OCI-LY3 (cell line): ENCODE results near the gene VASH2.
"Not testable (repeated sequence)": the region's sequence is repeated elsewhere in the genome, so short reads cannot be mapped to it uniquely, and the experiment has no call there.

ENCODE experiments used
- H2AFZ ChIP-seq: fragments of 200-600, 300-600 bp; shearing (Covaris generic); 2 replicates; pipeline ENCODE4 v1.6.0; 2014; ENCODE audit warnings: antibody characterized with exemption, low read depth, low read length
- H3K27ac ChIP-seq: fragments of 200-600, 300-600 bp; sonication (generic); 2 replicates; pipeline ENCODE4 v1.5.1; 2014; ENCODE audit warnings: mild to moderate bottlenecking, low read length, moderate library complexity, mixed read lengths
- H3K27me3 ChIP-seq: fragments of 200-600, 300-600 bp; sonication (generic); 2 replicates; pipeline ENCODE4 v1.6.1; 2014; ENCODE audit warnings: low read depth, low read length, mixed read lengths
- H3K36me3 ChIP-seq: fragments of 200-600, 300-600 bp; sonication (generic); replicated peaks from 2 replicates; pipeline ENCODE3; 2014; ENCODE audit warnings: low read depth, low read length, mixed read lengths
- H3K4me1 ChIP-seq: fragments of 300-600, 200-600 bp; sonication (generic); 2 replicates; pipeline ENCODE4 v1.6.1; 2014; ENCODE audit warnings: low read length, mixed read lengths
- H3K4me2 ChIP-seq: fragments of 200-600, 300-600 bp; sonication (generic); 2 replicates; pipeline ENCODE4 v1.6.1; 2014; ENCODE audit warnings: low read length, mixed read lengths
- H3K4me3 ChIP-seq: fragments of 300-600, 200-600 bp; sonication (generic); 2 replicates; pipeline ENCODE4 v1.5.1; 2014; ENCODE audit warnings: antibody characterized with exemption, mild to moderate bottlenecking, low read length, moderate library complexity
- H3K79me2 ChIP-seq: fragments of 300-600, 200-600 bp; shearing (Covaris generic); 2 replicates; pipeline ENCODE4 v1.6.1; 2014; ENCODE audit warnings: mild to moderate bottlenecking, low read length, mixed read lengths
- H3K9ac ChIP-seq: fragments of 300-600, 200-600 bp; shearing (Covaris generic); 2 replicates; pipeline ENCODE4 v1.6.0; 2014; ENCODE audit warnings: mild to moderate bottlenecking, low read length, moderate library complexity
- H3K9me3 ChIP-seq: fragments of 200-600, 300-600 bp; shearing (Covaris generic); 2 replicates; pipeline ENCODE4 v1.6.1; 2014; ENCODE audit warnings: low read length, mixed read lengths; ENCODE audit not compliant: insufficient read depth
- H4K20me1 ChIP-seq: fragments of 200-600, 300-600 bp; sonication (generic); 2 replicates; pipeline ENCODE4 v1.6.1; 2016; ENCODE audit warnings: low read length, mixed read lengths; ENCODE audit not compliant: insufficient read depth
- EZH2phosphoT487 ChIP-seq: fragments of 200-600 bp; shearing (Covaris generic); IDR thresholded peaks from 2 replicates; pipeline ENCODE4 v1.6.1; 2018; ENCODE audit warnings: antibody characterized with exemption, mixed run types, low read depth
- TF ChIP-seq, protein P1 (sequence below): fragments of 200-600, 300-600 bp; sonication (generic); IDR thresholded peaks from 2 replicates; pipeline ENCODE4 v1.5.1; 2014; ENCODE audit warnings: antibody characterized with exemption, low read length, low read depth

The VASH2 gene

DNA sequence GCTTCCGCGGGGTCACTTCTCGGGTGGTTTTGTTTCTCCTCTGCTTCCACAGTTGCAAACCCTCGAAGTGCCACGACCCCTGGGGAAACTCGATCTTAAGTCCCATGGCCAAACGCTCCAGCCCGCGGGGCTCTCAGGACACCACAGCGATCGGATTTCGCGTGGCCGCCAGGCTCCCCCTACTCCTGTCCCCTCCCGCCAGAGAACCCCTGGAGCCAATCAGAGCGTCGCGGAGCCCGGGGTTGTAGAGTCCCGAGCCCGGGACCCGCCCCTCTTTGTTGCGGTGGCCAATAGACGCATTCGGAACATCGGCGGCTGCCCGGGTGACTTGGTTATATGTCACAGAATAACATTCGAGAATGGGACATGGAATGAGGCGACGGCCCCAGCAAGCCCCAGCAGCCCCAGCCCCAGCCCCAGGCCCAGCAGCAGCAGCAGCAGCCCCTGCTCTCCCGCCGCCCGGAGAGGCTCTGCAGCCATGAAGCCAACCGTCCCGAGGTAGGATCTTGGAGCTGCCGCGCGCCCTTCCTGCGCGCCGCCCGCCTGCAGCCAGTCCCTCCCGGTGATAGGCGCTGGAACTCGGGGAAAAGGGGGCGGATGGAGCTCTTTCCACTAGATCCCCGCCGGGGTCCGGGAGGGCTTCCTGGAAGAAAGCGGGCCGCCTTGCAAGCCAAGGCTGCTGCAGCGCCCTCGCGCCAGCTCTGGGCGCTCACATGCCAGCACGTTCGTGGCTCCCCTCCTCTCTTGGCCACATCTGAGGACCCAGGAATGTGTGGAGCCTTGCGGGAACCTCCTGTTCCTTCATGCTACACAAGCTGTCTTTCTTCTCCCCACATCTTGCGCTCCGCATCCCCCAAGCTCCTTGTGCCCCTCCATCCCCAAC lies at the start of gene VASH2:
VASH2 (plus strand) TSS at position 299 of the 883 bp plus-strand sequence. CDS start 1,002 bp downstream, outside the sequence.
- TF ChIP-seq, protein P1, sequence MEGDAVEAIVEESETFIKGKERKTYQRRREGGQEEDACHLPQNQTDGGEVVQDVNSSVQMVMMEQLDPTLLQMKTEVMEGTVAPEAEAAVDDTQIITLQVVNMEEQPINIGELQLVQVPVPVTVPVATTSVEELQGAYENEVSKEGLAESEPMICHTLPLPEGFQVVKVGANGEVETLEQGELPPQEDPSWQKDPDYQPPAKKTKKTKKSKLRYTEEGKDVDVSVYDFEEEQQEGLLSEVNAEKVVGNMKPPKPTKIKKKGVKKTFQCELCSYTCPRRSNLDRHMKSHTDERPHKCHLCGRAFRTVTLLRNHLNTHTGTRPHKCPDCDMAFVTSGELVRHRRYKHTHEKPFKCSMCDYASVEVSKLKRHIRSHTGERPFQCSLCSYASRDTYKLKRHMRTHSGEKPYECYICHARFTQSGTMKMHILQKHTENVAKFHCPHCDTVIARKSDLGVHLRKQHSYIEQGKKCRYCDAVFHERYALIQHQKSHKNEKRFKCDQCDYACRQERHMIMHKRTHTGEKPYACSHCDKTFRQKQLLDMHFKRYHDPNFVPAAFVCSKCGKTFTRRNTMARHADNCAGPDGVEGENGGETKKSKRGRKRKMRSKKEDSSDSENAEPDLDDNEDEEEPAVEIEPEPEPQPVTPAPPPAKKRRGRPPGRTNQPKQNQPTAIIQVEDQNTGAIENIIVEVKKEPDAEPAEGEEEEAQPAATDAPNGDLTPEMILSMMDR, result peak; percentile 22; the same call in 1 of the 2 replicates
- no peak for TF ChIP-seq EZH2phosphoT487
- Histone ChIP-seq H4K20me1 (no peaks in the 10 kb centered on the region), H3K79me2 (peaks cover 47% of the 10 kb centered on the region), H3K36me3 (peaks cover 31% of the 10 kb centered on the region), H3K4me2 (peak within 1 kb of the TSS; percentile 78), H3K27ac (peak within 1 kb of the TSS; percentile 32), H3K27me3 (no peaks in the 10 kb centered on the region), H3K4me3 (peak within 1 kb of the TSS; percentile 85), H3K9me3 (no peaks in the 10 kb centered on the region), H2AFZ (0 out of 2 replicates have a peak within 1 kb of the TSS, but pooled peaks have one; percentile 25), H3K4me1 (peaks cover 64% of the 10 kb centered on the region), H3K9ac (peak within 1 kb of the TSS; percentile 79)

DNA sequence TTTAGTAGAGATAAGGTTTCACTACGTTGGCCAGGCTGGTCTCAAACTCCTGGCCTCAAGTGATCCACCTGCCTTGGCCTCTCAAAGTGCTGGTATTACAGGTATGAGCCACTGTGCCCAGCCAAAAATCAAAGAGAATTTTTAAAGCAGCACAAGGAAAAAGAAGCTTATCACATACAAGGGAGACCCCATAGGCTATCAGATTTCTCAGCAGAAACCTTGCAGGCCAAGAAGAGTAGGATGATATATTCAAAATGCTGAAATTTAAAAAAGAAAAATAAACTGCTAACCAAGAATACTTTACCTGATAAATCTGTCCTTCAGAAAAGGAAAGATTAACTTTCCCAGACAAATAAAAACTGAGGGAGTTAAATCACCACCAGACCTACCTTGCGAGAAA lies 49.1 kb upstream of the VASH2 start:
- no peaks in the 10 kb centered on the region for H3K4me1 ChIP-seq
- no peak overlapping the region for H3K27ac ChIP-seq
- H3K79me2 ChIP-seq, result no peaks in the 10 kb centered on the region
- H3K27me3 ChIP-seq, result no peaks in the 10 kb centered on the region
- TF ChIP-seq, protein P1, result no peak
- no peak for TF ChIP-seq EZH2phosphoT487
- no peak overlapping the region for H3K4me2 ChIP-seq
- H4K20me1 ChIP-seq, result no peaks in the 10 kb centered on the region
- H3K4me3 ChIP-seq, result no peak overlapping the region
- H3K9me3 ChIP-seq, result peaks cover 11% of the 10 kb centered on the region; the same call in 1 of the 2 replicates
- H3K36me3 ChIP-seq, result peaks cover 50% of the 10 kb centered on the region
- no peak overlapping the region for H2AFZ ChIP-seq
- H3K9ac ChIP-seq, result no peak overlapping the region

DNA sequence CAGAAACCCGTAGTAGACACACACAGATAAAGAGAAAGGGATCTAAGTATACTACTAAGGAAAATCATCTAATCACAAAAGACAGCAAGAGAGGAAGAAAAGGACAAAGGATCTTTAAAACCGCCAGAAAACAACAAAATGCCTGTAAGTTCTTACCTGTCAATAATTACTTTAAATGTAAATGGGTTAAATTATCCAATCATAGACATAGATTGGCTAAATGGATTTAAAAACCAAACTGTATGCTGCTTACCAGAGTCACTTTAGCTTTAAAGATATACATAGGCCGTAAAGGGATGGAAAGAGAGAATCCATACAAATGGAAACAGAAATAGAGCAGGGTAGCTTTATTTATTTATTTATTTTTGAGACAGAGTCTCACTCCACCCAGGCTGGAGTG lies 48.3 kb upstream of the VASH2 start:
- no peak overlapping the region for H3K9ac ChIP-seq
- no peak overlapping the region for H3K4me3 ChIP-seq
- no peak overlapping the region for H3K4me2 ChIP-seq
- peaks cover 11% of the 10 kb centered on the region; the same call in 1 of the 2 replicates for H3K9me3 ChIP-seq
- H2AFZ ChIP-seq, result no peak overlapping the region
- TF ChIP-seq, protein P1, result no peak
- no peak for TF ChIP-seq EZH2phosphoT487
- H3K4me1 ChIP-seq, result no peaks in the 10 kb centered on the region
- H3K27ac ChIP-seq, result no peak overlapping the region
- peaks cover 48% of the 10 kb centered on the region for H3K36me3 ChIP-seq
- no peaks in the 10 kb centered on the region for H4K20me1 ChIP-seq
- no peaks in the 10 kb centered on the region for H3K79me2 ChIP-seq
- no peaks in the 10 kb centered on the region for H3K27me3 ChIP-seq

DNA sequence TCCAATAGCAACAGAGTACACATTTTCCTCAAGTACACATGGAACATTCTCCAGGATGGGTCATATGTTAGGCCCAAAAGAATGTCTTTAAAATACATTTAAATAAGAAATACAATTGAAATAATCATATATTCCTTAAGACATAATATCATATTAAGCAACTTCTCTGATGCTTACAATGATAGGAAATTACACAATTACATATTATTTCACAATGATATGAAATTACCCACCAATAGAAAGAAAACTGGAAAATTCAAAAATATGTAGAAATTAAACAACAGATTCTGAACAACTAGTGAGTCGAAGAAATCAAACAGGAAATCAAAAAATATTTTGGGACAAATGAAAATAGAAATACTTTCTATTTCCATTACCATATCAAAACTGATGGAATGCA lies 46.7 kb upstream of the VASH2 start:
- Histone ChIP-seq H3K9me3 (peaks cover 11% of the 10 kb centered on the region; the same call in 1 of the 2 replicates), H3K9ac (no peak overlapping the region), H3K79me2 (no peaks in the 10 kb centered on the region), H3K4me1 (no peaks in the 10 kb centered on the region), H3K27me3 (no peaks in the 10 kb centered on the region), H3K27ac (no peak overlapping the region), H3K36me3 (peaks cover 35% of the 10 kb centered on the region), H3K4me2 (no peak overlapping the region), H4K20me1 (no peaks in the 10 kb centered on the region), H3K4me3 (no peak overlapping the region), H2AFZ (no peak overlapping the region)
- TF ChIP-seq, protein P1, result no peak
- TF ChIP-seq EZH2phosphoT487, result no peak

DNA sequence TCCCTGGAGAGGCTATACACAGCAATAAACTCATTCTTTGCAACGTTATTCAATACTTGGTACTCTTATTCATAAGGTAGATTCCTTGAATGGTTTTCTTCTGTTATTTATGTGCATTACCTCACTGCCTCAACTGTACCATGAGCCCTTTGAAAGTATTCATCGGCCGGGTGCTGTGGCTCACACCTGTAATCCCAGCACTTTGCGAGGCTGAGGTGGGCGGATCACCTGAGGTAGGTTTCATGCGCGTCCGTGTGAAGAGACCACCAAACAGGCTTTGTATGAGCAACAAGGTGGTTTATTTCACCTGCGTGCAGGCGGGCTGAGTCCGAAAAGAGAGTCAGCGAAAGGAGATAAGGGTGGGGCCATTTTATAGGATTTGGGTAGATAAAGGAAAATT lies 42.3 kb upstream of the VASH2 start:
- not testable (repeated sequence) for H3K9ac ChIP-seq, H3K4me2 ChIP-seq, H4K20me1 ChIP-seq, H3K27ac ChIP-seq, H3K4me3 ChIP-seq, H2AFZ ChIP-seq, H3K4me1 ChIP-seq, H3K9me3 ChIP-seq, H3K36me3 ChIP-seq, H3K27me3 ChIP-seq, H3K79me2 ChIP-seq
